Coronary artery (tissue), 2 donors: ENCODE measurements around the gene SLC25A21.
"Not testable (repeated sequence)": the region's sequence is repeated elsewhere in the genome, so short reads cannot be mapped to it uniquely, and the experiment has no call there.

Experiments
- DNase-seq: peaks from one replicate; pipeline ENCODE4 v3.0.0-alpha.2; 2017; ENCODE audit warnings: low spot score
- H3K27ac ChIP-seq, 2 donors: fragments of 200-600 bp; sonication (generic); one replicate each; pipeline ENCODE4 v1.5.1; 2016 to 2019
- H3K4me3 ChIP-seq: fragments of 200-600 bp; sonication (generic); 2 replicates; pipeline ENCODE4 v1.5.1; 2016; ENCODE audit warnings: mild to moderate bottlenecking, moderate library complexity
- TF ChIP-seq, protein P1 (sequence below): fragments of 200-600 bp; sonication (generic); IDR thresholded peaks from one replicate; pipeline ENCODE4 v1.5.1; 2019; ENCODE audit warnings: antibody characterized with exemption

Gene SLC25A21

DNA sequence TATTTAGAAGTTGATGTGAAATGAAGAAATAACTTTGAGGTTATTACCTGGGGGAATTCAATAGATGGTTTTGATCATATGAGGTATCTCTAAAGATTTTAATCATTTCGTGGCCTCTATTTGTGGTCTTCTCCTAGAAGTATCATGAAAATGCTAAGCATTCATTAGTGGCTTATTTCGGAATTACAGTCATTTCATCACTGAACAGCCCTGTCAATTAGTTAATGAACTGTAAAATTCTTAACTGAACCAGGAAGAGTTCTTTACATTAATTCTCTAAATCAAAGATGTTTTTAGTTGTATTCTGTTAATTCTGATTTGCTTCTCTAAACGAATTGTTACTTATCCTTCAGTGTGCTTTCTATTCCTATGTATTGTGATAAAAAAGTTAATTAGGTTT is 261.8 kb downstream of the SLC25A21 start:
- TF ChIP-seq, protein P1, sequence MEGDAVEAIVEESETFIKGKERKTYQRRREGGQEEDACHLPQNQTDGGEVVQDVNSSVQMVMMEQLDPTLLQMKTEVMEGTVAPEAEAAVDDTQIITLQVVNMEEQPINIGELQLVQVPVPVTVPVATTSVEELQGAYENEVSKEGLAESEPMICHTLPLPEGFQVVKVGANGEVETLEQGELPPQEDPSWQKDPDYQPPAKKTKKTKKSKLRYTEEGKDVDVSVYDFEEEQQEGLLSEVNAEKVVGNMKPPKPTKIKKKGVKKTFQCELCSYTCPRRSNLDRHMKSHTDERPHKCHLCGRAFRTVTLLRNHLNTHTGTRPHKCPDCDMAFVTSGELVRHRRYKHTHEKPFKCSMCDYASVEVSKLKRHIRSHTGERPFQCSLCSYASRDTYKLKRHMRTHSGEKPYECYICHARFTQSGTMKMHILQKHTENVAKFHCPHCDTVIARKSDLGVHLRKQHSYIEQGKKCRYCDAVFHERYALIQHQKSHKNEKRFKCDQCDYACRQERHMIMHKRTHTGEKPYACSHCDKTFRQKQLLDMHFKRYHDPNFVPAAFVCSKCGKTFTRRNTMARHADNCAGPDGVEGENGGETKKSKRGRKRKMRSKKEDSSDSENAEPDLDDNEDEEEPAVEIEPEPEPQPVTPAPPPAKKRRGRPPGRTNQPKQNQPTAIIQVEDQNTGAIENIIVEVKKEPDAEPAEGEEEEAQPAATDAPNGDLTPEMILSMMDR, result no peak
- H3K4me3 ChIP-seq, result no peak overlapping the region
- no peak for DNase-seq
- H3K27ac ChIP-seq, result no peak overlapping the region

DNA sequence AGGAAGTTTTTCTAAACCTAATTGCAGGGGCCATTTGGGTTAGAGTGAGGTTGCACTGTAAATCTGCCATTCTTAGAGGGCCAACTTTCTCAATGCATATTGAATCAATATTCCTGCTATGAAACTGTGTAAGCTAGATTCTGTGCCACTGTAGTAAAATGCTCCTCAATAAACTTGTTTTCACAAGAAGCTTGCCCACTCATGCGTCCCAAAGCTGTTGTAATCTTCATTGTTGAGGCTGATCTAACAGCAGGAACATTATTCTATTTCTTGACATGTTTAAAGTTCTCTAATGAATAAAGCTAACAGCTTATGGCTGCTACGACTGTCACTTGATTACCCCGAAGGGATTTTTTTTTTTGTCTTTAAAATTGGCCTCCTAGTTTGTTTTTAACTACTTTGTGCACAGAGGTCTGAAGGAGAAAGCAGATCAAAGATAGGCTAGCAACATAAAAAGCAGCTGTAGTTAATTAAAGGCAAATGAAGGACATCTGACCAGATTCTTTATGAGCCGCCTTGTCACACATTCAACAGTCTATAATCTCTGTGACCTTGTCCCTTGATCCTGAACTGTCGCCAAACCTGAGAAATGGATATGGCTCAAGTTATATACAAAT is 267.0 kb downstream of the SLC25A21 start:
- DNase-seq, result no peak
- TF ChIP-seq, protein P1, result no peak
- Histone ChIP-seq H3K27ac (no peak overlapping the region), H3K4me3 (no peak overlapping the region)

DNA sequence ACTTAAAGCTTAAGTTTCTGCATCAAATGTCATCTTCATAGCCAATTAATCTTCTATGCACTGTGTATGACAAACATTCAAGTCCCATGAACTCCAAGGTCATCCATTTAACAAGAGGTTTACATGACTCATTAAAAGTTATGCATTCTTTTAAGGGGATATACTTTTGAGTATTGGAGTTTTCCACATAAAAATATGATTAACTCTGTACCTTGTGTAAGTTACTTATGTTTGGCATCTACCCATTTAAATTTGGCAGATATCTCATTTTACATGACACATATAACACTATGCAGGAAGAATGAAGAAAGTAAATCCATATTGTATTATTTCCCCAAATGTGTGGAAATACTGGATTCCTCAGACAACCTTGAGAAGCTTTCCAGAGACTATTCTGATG is 270.5 kb downstream of the SLC25A21 start:
- H3K27ac ChIP-seq, result no peak overlapping the region
- TF ChIP-seq, protein P1, result no peak
- no peak for DNase-seq
- no peak overlapping the region for H3K4me3 ChIP-seq

DNA sequence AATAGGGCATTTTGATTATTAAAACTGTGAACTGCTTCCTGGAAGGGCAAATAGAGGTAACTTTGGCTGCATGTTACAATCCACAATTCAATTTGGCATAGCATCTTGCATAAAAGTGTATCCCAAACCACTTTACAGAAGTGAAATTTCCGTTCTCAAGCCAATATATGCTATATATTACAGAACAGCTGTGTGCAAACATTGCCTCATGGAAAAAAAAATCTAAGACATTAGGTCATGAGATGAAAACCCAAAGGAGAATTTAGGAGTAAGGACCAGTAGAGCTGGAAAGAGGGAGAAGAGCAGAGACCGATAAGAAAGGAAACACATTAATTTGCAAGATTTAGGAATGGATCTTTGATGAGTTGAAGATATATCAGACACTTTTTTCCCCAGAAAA is 271.6 kb downstream of the SLC25A21 start:
- H3K4me3 ChIP-seq, result no peak overlapping the region
- no peak for DNase-seq
- TF ChIP-seq, protein P1, result no peak
- H3K27ac ChIP-seq, result no peak overlapping the region

DNA sequence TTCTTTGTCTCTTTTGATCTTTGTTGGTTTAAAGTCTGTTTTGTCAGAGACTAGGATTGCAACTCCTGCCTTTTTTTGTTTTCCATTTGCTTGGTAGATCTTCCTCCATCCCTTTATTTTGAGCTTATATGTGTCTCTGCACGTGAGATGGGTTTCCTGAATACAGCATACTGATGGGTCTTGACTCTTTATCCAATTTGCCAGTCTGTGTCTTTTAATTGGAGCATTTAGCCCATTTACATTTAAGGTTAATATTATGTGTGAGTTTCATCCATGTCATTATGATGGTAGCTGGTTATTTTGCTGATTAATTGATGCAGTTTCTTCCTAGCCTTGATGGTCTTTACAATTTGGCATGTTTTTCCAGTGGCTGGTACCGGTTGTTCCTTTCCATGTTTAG is 276.1 kb downstream of the SLC25A21 start:
- H3K27ac ChIP-seq, DNase-seq: not testable (repeated sequence)

DNA sequence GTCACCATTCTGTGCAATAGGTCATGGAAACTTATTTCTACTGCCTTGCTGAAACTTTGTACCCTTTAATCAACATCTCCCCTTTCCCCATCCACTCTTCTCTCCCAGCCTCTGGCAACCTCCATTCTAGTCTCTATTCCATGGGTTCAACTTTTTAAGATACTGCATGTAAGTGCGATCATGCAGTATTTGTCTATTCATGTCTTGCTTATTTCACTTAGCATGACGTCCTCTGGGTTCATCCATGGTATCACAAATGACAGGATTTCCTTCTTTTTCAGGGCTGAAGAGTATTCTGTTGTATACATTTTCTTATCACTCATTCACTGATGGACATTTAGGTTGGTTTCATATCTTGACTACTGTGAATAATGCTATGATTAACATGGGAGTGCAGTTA is 288.4 kb downstream of the SLC25A21 start:
- no peak for DNase-seq
- TF ChIP-seq, protein P1, result no peak
- H3K4me3 ChIP-seq, result no peak overlapping the region
- no peak overlapping the region for H3K27ac ChIP-seq

More for the DNA sequence above, 276.1 kb downstream of the SLC25A21 start:
- H3K4me3 ChIP-seq, result not testable (repeated sequence)

DNA sequence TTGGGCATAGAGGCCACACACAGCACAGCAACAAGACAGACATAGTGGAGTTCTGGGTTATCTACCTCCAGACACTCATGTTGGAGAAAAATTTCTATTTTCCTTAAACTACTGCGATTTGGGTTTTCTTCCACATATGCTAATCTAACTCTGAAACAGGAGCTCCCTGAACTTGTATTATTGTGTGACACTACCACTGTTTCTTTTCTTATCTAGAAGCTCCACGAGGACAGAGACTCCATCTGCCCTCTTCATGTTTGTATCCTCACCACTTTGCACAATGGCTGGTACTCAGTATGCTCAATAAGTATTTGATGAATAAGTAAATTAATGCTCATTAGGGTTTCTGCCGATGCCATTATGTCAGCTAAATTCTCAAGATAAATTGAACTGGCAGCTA is 292.1 kb downstream of the SLC25A21 start:
- no peak overlapping the region for H3K4me3 ChIP-seq
- no peak overlapping the region for H3K27ac ChIP-seq
- TF ChIP-seq, protein P1, result no peak
- no peak for DNase-seq
